ENCODE measurements around the gene NCOA5. TPM values are rescaled to one million over a fixed set of nuclear protein-coding genes. Genes with fewer than 3 reads are reported as not detected.

Gene NCOA5
- total and polyA plus RNA-seq, 9 of the 15 experiments (the other 6 are each of a cell fraction or from before 2014, with no cell fraction given), result 3.9 to 22.8 (median 13.8) TPM

DNA sequence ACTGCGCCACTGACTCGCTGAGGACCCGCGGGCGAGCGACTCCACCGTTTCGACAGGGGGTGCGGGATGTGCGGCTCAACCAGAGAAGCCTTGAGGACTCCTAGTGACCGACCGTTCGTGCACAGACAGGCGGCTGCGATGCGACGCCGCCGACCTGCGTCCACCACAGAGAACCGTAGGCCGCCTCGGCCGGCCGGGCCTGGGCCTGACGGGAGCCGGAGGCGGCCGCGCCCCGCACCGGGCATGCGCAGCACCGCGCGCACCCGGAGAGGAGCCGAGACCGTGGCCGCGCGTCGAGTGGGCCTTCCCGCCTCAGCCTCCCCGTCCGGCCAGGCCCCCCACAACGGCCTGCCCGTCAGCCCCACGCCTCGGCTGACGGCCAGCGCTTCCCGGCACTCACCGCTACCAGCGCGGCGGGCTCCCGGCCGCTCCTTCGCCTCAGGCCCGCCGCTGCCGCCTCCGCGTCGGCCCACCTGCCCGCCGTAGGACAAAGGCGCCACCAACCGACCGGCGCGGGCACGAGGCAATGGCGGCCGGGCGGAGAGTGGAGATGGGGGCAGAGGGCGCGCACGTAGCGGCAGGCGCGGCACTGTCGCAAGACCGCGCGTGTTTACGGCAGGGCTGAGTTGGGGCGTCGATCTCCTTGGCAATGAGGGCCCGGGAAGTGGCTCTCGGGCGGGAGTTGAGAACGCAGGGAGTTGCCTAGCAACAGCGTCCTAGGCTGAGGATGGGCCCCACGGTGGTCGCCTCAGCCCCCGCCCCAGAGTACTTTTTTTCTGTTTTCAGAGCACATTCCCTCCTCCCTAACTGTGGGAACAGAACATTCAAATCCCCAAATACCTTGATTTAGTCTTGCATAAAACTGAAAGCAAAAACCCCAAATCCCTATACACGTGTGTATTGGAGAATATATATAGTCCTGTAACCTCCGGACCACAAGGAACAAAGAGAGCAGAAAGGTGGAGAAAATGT is at the start of gene NCOA5 (continued):
- TF ChIP-seq MAZ (CRISPR knock-in tag; conservative IDR thresholded peaks at IDR 0.05 in 1 of 2, IDR thresholded peaks at IDR 0.05 in 1 of 2) (peak; percentile 93 to 97), IFI16 (CRISPR knock-in tag; IDR thresholded peaks at IDR 0.05) (no peak), HDAC8 (tag; IDR thresholded peaks at IDR 0.05) (peak; percentile 91), TGIF2 (CRISPR knock-in tag; IDR thresholded peaks at IDR 0.05) (peak; percentile 81; the same call in 1 of the 2 replicates), KDM5B (IDR thresholded peaks at IDR 0.05; ENCODE audit: insufficient replicate concordance, low read depth, low read length) (peak; percentile 78), HNRNPL (IDR thresholded peaks at IDR 0.05; ENCODE audit: low read depth, low read length) (peak; percentile 85), EP400 (IDR thresholded peaks at IDR 0.05) (peak; percentile 86; the same call in 1 of the 2 replicates), ZBTB33 (CRISPR knock-in tag; IDR thresholded peaks at IDR 0.05) (peak; percentile 81), FIP1L1 (IDR thresholded peaks at IDR 0.05; ENCODE audit: low read depth, low read length, poor library complexity, severe bottlenecking) (peak; percentile 91), GMEB1 (CRISPR knock-in tag; IDR thresholded peaks at IDR 0.05) (peak; percentile 95), VEZF1 (CRISPR knock-in tag; IDR thresholded peaks at IDR 0.05) (peak; percentile 90), NFIX (CRISPR knock-in tag; IDR thresholded peaks at IDR 0.05; ENCODE audit: low read depth) (no peak), ZNF707 (CRISPR knock-in tag; conservative IDR thresholded peaks at IDR 0.05) (no peak), EGR1 (conservative IDR thresholded peaks at IDR 0.05) (peak; percentile 51), MEF2D (tag; conservative IDR thresholded peaks at IDR 0.05; ENCODE audit: low read depth) (no peak)
- TF ChIP-seq, protein P1, sequence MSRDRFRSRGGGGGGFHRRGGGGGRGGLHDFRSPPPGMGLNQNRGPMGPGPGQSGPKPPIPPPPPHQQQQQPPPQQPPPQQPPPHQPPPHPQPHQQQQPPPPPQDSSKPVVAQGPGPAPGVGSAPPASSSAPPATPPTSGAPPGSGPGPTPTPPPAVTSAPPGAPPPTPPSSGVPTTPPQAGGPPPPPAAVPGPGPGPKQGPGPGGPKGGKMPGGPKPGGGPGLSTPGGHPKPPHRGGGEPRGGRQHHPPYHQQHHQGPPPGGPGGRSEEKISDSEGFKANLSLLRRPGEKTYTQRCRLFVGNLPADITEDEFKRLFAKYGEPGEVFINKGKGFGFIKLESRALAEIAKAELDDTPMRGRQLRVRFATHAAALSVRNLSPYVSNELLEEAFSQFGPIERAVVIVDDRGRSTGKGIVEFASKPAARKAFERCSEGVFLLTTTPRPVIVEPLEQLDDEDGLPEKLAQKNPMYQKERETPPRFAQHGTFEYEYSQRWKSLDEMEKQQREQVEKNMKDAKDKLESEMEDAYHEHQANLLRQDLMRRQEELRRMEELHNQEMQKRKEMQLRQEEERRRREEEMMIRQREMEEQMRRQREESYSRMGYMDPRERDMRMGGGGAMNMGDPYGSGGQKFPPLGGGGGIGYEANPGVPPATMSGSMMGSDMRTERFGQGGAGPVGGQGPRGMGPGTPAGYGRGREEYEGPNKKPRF (IDR thresholded peaks at IDR 0.05; ENCODE audit: low read depth, low read length), result no peak
